CD4-positive, alpha-beta T cell (primary cell): ENCODE data around the gene PWP1. TPM values are rescaled to one million over a fixed set of nuclear protein-coding genes. Genes with fewer than 3 reads are reported as not detected.
"Not testable (repeated sequence)": the region's sequence is repeated elsewhere in the genome, so short reads cannot be mapped to it uniquely, and the experiment has no call there.

Experiments used
- ATAC-seq: fragments of 200-7000 bp; cut with Tn5 transposase; one replicate; pipeline ENCODE4 v1.10.0; 2022; ENCODE audit warnings: mild to moderate bottlenecking; ENCODE audit not compliant: poor library complexity
- CTCF ChIA-PET: fragments of 350-600 bp; sonication (Branson Sonifier 250); formaldehyde crosslinking; loops from one replicate; lab custom pipeline; 2021; ENCODE audit warnings: antibody characterized with exemption, inconsistent platforms; lab: Charles Lee
- POLR2A ChIA-PET: fragments of 350-600 bp; sonication (Branson Sonifier 250); formaldehyde crosslinking; loops from one replicate; lab custom pipeline; 2021; ENCODE audit warnings: antibody characterized with exemption, inconsistent platforms; lab: Charles Lee
- DNase-seq, 14 experiments: peaks; one replicate each; pipeline ENCODE4 v3.0.0-alpha.2; 2013 to 2020; ENCODE audit warnings: mixed read lengths in 2 of 14
- H3K27ac ChIP-seq, 2 donors: one replicate each; pipeline versions ENCODE4 v1.5.1 to v1.7.0; 2013; ENCODE audit warnings: low read length in 2 of 2, low read depth in 1 of 2, mild to moderate bottlenecking in 1 of 2
- H3K27me3 ChIP-seq, 2 experiments: 1 replicate in 1 of 2; 2 replicates in 1 of 2; pipeline versions ENCODE4 v1.6.1 to v1.7.0; 2013; ENCODE audit warnings: low read length in 2 of 2, control low read depth in 1 of 2, mild to moderate bottlenecking in 1 of 2, moderate library complexity in 1 of 2; ENCODE audit not compliant: insufficient read depth in 2 of 2, control insufficient read depth in 1 of 2
- H3K36me3 ChIP-seq: one replicate; pipeline ENCODE4 v1.6.1; 2013; ENCODE audit warnings: low read length, control low read depth; ENCODE audit not compliant: insufficient read depth
- H3K4me1 ChIP-seq: one replicate; pipeline ENCODE4 v1.6.1; 2013; ENCODE audit warnings: low read length, control low read depth; ENCODE audit not compliant: insufficient read depth
- H3K4me3 ChIP-seq: one replicate; pipeline ENCODE4 v1.5.1; 2013; ENCODE audit warnings: mild to moderate bottlenecking, low read length, moderate library complexity
- H3K9me3 ChIP-seq, 2 experiments: 1 replicate in 1 of 2; 2 replicates in 1 of 2; pipeline versions ENCODE4 v1.6.1 to v1.7.0; 2013; ENCODE audit warnings: low read length in 2 of 2, mild to moderate bottlenecking in 2 of 2, control low read depth in 1 of 2, moderate library complexity in 1 of 2; ENCODE audit not compliant: control insufficient read depth in 1 of 2, insufficient read depth in 1 of 2
- H3K27ac Mint-ChIP-seq: one replicate; pipeline ENCODE4 v1.8.0; 2020; ENCODE audit warnings: mixed read lengths
- H3K27me3 Mint-ChIP-seq: one replicate; pipeline ENCODE4 v1.8.0; 2021; ENCODE audit warnings: mixed read lengths
- H3K36me3 Mint-ChIP-seq: one replicate; pipeline ENCODE4 v1.8.0; 2021; ENCODE audit warnings: low read depth, mixed read lengths
- H3K4me1 Mint-ChIP-seq: one replicate; pipeline ENCODE4 v1.8.0; 2021; ENCODE audit warnings: low read depth, mixed read lengths
- H3K4me3 Mint-ChIP-seq: one replicate; pipeline ENCODE4 v1.8.0; 2020; ENCODE audit warnings: mild to moderate bottlenecking, mixed read lengths
- H3K9me3 Mint-ChIP-seq: one replicate; pipeline ENCODE4 v1.8.0; 2020; ENCODE audit warnings: mixed read lengths
- intact Hi-C, 2 experiments: fragments of 100-400 bp; cut with DNase I in 1 of 2; cut with micrococcal nuclease in 1 of 2; formaldehyde crosslinking; loops; one replicate each; pipeline versions ENCODE4 v1.15.1 to v1.9.0; 2023 to 2025; cut with DNase I, micrococcal nuclease
- total RNA-seq, 174 experiments: library from RNA in 2 of 174; stranded (reverse) in 2 of 174; gene quantifications; one replicate each; pipeline ENCODE4 v1.2.3 and lab custom pipeline; 2021 to 2026
- TF ChIP-seq, protein P1 (sequence below): fragments of 200-600 bp; IDR thresholded peaks from one replicate; pipeline ENCODE4 v1.8.0; 2022; ENCODE audit warnings: antibody characterized with exemption, mild to moderate bottlenecking

PWP1 gene
- total RNA-seq, 2 experiments from 2014 or later: 24.1 to 24.2 TPM

DNA sequence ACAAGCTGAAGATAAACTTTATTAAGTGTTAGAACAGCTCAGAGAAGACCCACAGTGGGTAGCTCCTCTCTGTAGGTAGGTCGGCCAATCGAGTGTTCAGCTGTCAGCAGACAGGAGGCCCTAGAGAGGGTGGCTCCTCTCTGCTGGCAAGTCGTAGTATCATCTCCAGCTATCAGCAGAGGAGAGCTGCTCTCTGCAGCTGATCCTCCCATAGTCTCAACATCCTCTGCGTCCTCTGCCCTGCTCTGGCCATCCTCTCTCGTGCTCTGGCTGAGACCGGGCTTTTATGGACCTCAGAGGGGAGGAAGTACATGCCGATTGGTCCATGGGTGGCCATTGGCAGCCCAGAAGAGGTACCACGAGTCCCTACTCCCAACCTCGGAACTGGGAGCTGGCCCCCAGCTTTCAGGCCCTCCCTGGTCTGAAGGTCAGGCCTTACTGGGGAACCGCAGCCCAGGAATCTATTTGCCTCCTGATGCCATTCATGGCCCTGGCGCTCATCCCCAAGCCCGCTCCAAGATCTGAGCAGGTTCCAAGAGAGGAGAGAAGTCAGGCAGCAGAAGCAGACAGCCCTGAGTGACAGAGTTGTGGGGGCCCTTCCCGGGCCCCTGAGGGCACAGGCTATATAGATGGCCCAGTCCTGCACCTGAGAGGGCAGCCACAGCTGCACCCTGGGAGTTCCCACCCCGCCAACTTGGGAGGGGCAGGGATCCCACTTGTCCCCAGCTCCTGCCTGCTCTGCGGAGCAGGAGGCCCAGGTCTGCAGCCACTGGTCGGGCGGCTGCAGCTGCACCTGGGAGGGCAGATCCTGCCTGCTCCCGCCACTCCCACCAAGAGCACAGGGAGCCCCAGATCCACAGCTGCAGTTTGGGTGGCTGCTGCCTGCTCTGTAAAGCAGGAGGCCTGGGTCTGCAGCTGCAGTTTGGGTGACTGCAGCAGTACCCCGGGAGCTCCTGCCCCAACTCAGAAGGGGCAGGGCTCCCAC, 3.5 kb upstream of the PWP1 start:
- intact Hi-C loops: loop anchor here in 1 of 2 experiments (5.0 to 10.0 kb wide), 5 partner anchors 685 to 1893 kb away; partner anchors contain the start of genes CKAP4, MMAB, MVK and TMEM263
- ATAC-seq: no peak
- Mint-ChIP-seq H3K27ac (no peak overlapping the region), H3K4me3 (no peak overlapping the region), H3K36me3 (peaks cover 15% of the 10 kb centered on the region), H3K4me1 (peaks cover 26% of the 10 kb centered on the region), H3K9me3 (no peaks in the 10 kb centered on the region), H3K27me3 (peaks cover 10% of the 10 kb centered on the region)
- ChIA-PET CTCF (interaction anchor here (0.8 to 0.9 kb wide), 2 partner anchors 11 to 578 kb away, joined by 3 read pairs; no protein-coding TSS in a partner anchor), POLR2A (no interaction called here)
- Histone ChIP-seq H3K27ac (no peak overlapping the region), H3K27me3 (no peaks in the 10 kb centered on the region), H3K36me3 (no peaks in the 10 kb centered on the region), H3K4me1 (peaks cover 20% of the 10 kb centered on the region), H3K4me3 (no peak overlapping the region), H3K9me3 (no peaks in the 10 kb centered on the region)
- DNase-seq: no peak
- TF ChIP-seq, protein P1, sequence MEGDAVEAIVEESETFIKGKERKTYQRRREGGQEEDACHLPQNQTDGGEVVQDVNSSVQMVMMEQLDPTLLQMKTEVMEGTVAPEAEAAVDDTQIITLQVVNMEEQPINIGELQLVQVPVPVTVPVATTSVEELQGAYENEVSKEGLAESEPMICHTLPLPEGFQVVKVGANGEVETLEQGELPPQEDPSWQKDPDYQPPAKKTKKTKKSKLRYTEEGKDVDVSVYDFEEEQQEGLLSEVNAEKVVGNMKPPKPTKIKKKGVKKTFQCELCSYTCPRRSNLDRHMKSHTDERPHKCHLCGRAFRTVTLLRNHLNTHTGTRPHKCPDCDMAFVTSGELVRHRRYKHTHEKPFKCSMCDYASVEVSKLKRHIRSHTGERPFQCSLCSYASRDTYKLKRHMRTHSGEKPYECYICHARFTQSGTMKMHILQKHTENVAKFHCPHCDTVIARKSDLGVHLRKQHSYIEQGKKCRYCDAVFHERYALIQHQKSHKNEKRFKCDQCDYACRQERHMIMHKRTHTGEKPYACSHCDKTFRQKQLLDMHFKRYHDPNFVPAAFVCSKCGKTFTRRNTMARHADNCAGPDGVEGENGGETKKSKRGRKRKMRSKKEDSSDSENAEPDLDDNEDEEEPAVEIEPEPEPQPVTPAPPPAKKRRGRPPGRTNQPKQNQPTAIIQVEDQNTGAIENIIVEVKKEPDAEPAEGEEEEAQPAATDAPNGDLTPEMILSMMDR: no peak

DNA sequence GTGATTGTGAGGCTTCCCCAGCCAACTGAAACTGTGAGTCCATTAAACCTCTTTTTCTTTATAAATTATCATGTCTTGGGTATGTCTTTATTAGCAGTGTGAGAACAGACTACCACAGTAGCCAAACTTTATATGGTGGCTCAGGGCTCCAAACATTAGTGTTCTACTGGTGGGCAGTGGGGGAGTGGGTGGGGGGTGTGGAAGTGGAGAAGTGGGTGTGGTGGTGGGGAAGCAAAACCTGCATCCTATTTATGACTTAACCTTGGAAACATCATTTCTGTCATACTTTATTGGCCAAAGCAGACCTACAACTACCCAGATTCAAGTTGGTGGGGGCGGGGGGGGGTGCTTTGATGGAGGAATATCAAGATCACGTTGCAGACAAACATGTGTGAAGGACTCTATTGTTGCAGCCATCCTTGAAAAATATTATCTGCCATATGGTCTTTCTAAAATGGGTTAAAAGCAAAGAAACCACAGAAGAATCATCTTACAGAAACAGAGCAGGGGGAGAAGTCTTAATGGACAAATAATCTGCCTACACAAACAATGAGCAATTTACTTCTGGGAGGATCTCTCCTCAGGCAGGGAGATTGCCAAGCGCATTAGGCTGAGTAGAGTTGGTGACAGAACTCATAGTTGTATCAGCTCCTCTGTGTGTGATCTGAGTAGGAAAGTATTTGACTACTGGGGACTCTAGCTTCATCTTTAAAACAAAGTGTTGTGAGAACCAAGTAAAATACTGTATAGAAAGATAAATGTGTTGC, 1.4 kb upstream of the PWP1 start:
- Mint-ChIP-seq H3K4me3 (peak overlapping the region; percentile 97), H3K9me3 (no peaks in the 10 kb centered on the region), H3K4me1 (peaks cover 33% of the 10 kb centered on the region), H3K36me3 (peaks cover 34% of the 10 kb centered on the region), H3K27me3 (peaks cover 4% of the 10 kb centered on the region), H3K27ac (peak overlapping the region; percentile 94)
- ChIA-PET CTCF (interaction anchor here (0.5 to 2.0 kb wide), 3 partner anchors 8 to 85 kb away, joined by 3 to 17 read pairs (median 3); no protein-coding TSS in a partner anchor), POLR2A (no interaction called here)
- Histone ChIP-seq H3K36me3 (peaks cover 9% of the 10 kb centered on the region), H3K27ac (peak overlapping the region in 1 of 2 donors; percentile 91), H3K4me3 (peak overlapping the region; percentile 99), H3K4me1 (peaks cover 24% of the 10 kb centered on the region), H3K9me3 (no peaks in the 10 kb centered on the region), H3K27me3 (no peaks in the 10 kb centered on the region)
- TF ChIP-seq, protein P1: no peak
- intact Hi-C loops: loop anchor here (2.0 to 10.0 kb wide), 8 partner anchors 79 to 1891 kb away; partner anchors contain the start of genes CKAP4 (in 1 of the 2), CRY1 (in 1 of the 2), MMAB (in 1 of the 2) and MVK (in 1 of the 2)
- no peak for ATAC-seq
- no peak for DNase-seq

DNA sequence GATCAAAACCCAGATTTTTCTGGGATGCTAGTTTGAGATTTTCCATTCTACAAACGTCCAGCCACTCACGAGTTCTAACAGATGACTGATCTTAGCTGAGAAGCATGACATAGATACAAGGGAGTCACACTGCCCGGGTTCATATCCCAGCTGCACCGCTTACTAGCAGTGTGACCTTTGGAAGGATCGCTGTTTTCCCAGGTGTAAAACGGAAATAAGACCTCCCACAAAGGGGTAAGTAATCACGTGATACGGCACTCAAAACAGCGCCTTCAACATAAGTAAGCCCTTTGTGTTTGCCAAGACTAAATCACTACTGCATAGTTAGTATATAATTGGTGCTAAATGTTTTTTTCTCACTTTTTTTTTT, 624 bp upstream of the PWP1 start:
- Histone ChIP-seq H3K27ac (peak overlapping the region; percentile 75 to 91), H3K9me3 (no peaks in the 10 kb centered on the region), H3K36me3 (peaks cover 17% of the 10 kb centered on the region), H3K4me1 (peaks cover 24% of the 10 kb centered on the region), H3K4me3 (peak overlapping the region; percentile 99), H3K27me3 (no peaks in the 10 kb centered on the region)
- Mint-ChIP-seq H3K27me3 (no peaks in the 10 kb centered on the region), H3K9me3 (no peaks in the 10 kb centered on the region), H3K27ac (peak overlapping the region; percentile 94), H3K4me1 (peaks cover 33% of the 10 kb centered on the region), H3K4me3 (peak overlapping the region; percentile 97), H3K36me3 (peaks cover 41% of the 10 kb centered on the region)
- POLR2A ChIA-PET: interaction anchor here (0.6 to 1.7 kb wide), 4 partner anchors 9 to 1327 kb away, joined by 3 to 8 read pairs (median 4); partner anchors contain the start of genes POLR3B and PRDM4
- ATAC-seq (peak; percentile 3), DNase-seq (peak in 5 of 14 experiments; percentile 4 to 46 (median 16))
- CTCF ChIA-PET: interaction anchor here (0.9 to 2.0 kb wide), 2 partner anchors 9 to 14 kb away, joined by 3 to 17 read pairs; no protein-coding TSS in a partner anchor
- TF ChIP-seq, protein P1: no peak
- intact Hi-C loops: loop anchor here (1.0 to 10.0 kb wide), 12 partner anchors 78 to 1890 kb away; partner anchors contain the start of genes USP30 (in 2 of the 2), CKAP4 (in 1 of the 2), CRY1 (in 1 of the 2) and ISCU (in 1 of the 2)

DNA sequence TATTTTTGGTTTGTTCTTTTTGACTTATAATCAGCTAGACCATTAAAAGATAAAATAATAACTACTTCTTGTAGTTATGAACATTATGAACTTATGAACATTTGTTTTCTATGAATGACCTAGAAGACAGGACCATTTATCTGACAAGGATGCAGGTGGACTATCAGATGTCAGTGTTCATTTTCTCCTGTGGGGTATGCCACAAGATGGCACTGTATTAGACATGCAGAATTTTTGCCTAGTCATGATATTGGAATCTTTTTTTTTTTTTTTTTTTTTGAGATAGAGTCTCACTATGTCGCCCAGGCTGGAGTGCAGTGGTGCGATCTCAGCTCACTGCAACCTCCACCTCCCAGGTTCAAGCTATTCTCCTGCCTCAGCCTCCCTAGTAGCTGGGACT, 10.2 kb downstream of the PWP1 start:
- intact Hi-C loops, H3K27ac Mint-ChIP-seq, H3K4me3 Mint-ChIP-seq, H3K27me3 ChIP-seq, H3K4me1 Mint-ChIP-seq, H3K4me3 ChIP-seq, DNase-seq, H3K4me1 ChIP-seq, H3K27ac ChIP-seq, ATAC-seq, H3K9me3 ChIP-seq, H3K27me3 Mint-ChIP-seq, H3K9me3 Mint-ChIP-seq: not testable (repeated sequence)
- H3K36me3 Mint-ChIP-seq: peaks cover 93% of the 10 kb centered on the region
- peaks cover 89% of the 10 kb centered on the region for H3K36me3 ChIP-seq
- ChIA-PET CTCF (interaction anchor here (0.9 to 1.0 kb wide), 2 partner anchors 14 to 20 kb away, joined by 3 to 6 read pairs; no protein-coding TSS in a partner anchor), POLR2A (interaction anchor here (1.4 kb wide), 1 partner anchor 10 kb away, joined by 5 read pairs; the partner anchor contains the start of gene PWP1)
